ENCODE data around the gene SEMA6B.

Gene SEMA6B

GRCh38 chr19:4519172-4519496 is 40.4 kb downstream of the SEMA6B start:
- DNase-seq (ENCODE audit: extremely low read depth, low read depth), result no peak
- TF ChIP-seq, protein P1, sequence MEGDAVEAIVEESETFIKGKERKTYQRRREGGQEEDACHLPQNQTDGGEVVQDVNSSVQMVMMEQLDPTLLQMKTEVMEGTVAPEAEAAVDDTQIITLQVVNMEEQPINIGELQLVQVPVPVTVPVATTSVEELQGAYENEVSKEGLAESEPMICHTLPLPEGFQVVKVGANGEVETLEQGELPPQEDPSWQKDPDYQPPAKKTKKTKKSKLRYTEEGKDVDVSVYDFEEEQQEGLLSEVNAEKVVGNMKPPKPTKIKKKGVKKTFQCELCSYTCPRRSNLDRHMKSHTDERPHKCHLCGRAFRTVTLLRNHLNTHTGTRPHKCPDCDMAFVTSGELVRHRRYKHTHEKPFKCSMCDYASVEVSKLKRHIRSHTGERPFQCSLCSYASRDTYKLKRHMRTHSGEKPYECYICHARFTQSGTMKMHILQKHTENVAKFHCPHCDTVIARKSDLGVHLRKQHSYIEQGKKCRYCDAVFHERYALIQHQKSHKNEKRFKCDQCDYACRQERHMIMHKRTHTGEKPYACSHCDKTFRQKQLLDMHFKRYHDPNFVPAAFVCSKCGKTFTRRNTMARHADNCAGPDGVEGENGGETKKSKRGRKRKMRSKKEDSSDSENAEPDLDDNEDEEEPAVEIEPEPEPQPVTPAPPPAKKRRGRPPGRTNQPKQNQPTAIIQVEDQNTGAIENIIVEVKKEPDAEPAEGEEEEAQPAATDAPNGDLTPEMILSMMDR (IDR thresholded peaks at IDR 0.05; ENCODE audit: low read depth, low read length), result no peak

GRCh38 chr19:4518345-4519171 is 40.9 kb downstream of the SEMA6B start, which contains the start of gene PLIN4:
Gene PLIN4 (minus strand): TSS chr19:4518486. CDS start chr19:4518272, 214 bp downstream.
- peak; percentile 8 for DNase-seq (ENCODE audit: extremely low read depth, low read depth)
- TF ChIP-seq, protein P1 (IDR thresholded peaks at IDR 0.05; ENCODE audit: low read depth, low read length), result no peak

GRCh38 chr19:4517451-4518057 is 41.9 kb downstream of the SEMA6B start:
- TF ChIP-seq, protein P1 (IDR thresholded peaks at IDR 0.05; ENCODE audit: low read depth, low read length), result no peak
- no peak for DNase-seq (ENCODE audit: extremely low read depth, low read depth)

- no peak for DNase-seq (ENCODE audit: extremely low read depth, low read depth)
- TF ChIP-seq, protein P1 (IDR thresholded peaks at IDR 0.05; ENCODE audit: low read depth, low read length), result no peak
These were observed 42.6 kb downstream of the SEMA6B start for GRCh38 chr19:4516939-4517300.

GRCh38 chr19:4516199-4516938 is 43.1 kb downstream of the SEMA6B start:
- TF ChIP-seq, protein P1 (IDR thresholded peaks at IDR 0.05; ENCODE audit: low read depth, low read length), result no peak
- no peak for DNase-seq (ENCODE audit: extremely low read depth, low read depth)

DNA sequence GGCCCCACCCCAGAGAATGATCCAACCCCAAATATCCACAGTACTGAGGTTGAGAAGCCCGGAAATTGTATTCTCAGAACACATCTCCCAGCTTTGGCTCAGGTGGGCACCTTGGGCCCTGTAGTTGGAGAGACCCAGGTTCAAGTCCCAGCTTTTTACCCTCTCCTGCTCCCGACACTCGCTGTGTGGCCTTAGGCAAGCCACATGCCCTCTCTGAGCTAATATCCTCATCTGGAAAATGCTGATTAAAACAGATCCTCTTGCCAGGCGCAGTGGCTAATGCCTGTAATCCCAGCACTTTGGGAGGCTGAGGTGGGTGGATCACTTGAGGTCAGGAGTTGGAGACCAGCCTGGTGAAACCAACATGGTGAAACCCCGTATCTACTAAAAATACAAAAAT is 43.8 kb downstream of the SEMA6B start:
- TF ChIP-seq, protein P1 (IDR thresholded peaks at IDR 0.05; ENCODE audit: low read depth, low read length), result no peak
- DNase-seq (ENCODE audit: extremely low read depth, low read depth), result no peak

DNA sequence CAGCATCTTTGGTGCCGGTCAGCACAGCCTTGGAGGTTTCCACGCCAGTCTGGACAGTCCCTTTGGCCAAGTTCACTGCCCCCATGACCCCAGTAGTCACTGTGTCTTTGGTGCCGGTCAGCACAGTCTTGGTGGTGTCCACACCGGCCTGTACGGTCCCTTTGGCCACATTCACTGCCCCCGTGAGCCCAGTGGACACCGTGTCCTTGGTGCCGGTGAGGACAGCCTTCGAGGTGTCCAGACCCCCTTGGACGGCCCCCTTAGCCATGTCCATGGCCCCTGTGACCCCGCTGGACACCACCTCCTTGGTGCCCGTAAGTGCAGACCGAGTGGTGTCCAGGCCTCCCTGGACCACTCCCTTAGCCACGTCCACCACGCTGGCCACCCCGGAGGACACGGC is 46.2 kb downstream of the SEMA6B start:
- TF ChIP-seq, protein P1 (IDR thresholded peaks at IDR 0.05; ENCODE audit: low read depth, low read length), result no peak
- DNase-seq (ENCODE audit: extremely low read depth, low read depth), result no peak

All from AG09319 (cell line).